Measurements from ENCODE around the gene SIX2. TPM values are rescaled to one million over a fixed set of nuclear protein-coding genes. Genes with fewer than 3 reads are reported as not detected.

Gene SIX2
- total RNA-seq, 1 donor from 2014 or later, result not detected

- H3K4me3 ChIP-seq, result peak overlapping the region; percentile 54
- DNase-seq (ENCODE audit: low spot score), result peak; percentile 31
- no peaks in the 10 kb centered on the region for H3K9me3 ChIP-seq (ENCODE audit: low read depth)
- peaks cover 32% of the 10 kb centered on the region for H3K4me1 ChIP-seq
- H3K27me3 ChIP-seq, result peaks cover 98% of the 10 kb centered on the region
- TF ChIP-seq EZH2 (IDR thresholded peaks at IDR 0.05) (no peak), CTCF (IDR thresholded peaks at IDR 0.05) (no peak), EZH2phosphoT487 (IDR thresholded peaks at IDR 0.05) (no peak)
- H3K27me3 Mint-ChIP-seq (ENCODE audit: insufficient read depth, low read depth), result peaks cover 80% of the 10 kb centered on the region
- peaks cover 61% of the 10 kb centered on the region for H4K20me1 ChIP-seq (ENCODE audit: low read depth)
- H3K4me1 Mint-ChIP-seq, result peaks cover 30% of the 10 kb centered on the region
- H3K36me3 Mint-ChIP-seq, result peaks cover 3% of the 10 kb centered on the region
- peak overlapping the region; percentile 92 for H3K4me2 ChIP-seq
- H3K4me3 Mint-ChIP-seq, result peak overlapping the region; percentile 83
- no peaks in the 10 kb centered on the region for H3K79me2 ChIP-seq (ENCODE audit: low read depth)
- no peak overlapping the region for H3K27ac Mint-ChIP-seq
- peaks cover 49% of the 10 kb centered on the region for H3F3A ChIP-seq (ENCODE audit: low read depth)
- no peak overlapping the region for H3K9ac ChIP-seq
- H3K9me3 Mint-ChIP-seq, result peaks cover 9% of the 10 kb centered on the region
- H3K36me3 ChIP-seq, result no peaks in the 10 kb centered on the region
- peak overlapping the region; percentile 89 for H2AFZ ChIP-seq (replicated peaks)
- no peak overlapping the region for H3K27ac ChIP-seq
These were observed 1.4 kb upstream of the SIX2 start for GRCh38 chr2:45010702-45011012.

- Histone ChIP-seq H4K20me1 (ENCODE audit: low read depth) (peaks cover 67% of the 10 kb centered on the region), H3K4me3 (peak overlapping the region; percentile 54), H3K4me2 (peak overlapping the region; percentile 92), H3K36me3 (no peaks in the 10 kb centered on the region), H3K9ac (no peak overlapping the region), H3K4me1 (peaks cover 37% of the 10 kb centered on the region), H3F3A (ENCODE audit: low read depth) (peaks cover 46% of the 10 kb centered on the region), H3K9me3 (ENCODE audit: low read depth) (no peaks in the 10 kb centered on the region), H3K27ac (no peak overlapping the region), H3K79me2 (ENCODE audit: low read depth) (no peaks in the 10 kb centered on the region), H3K27me3 (peaks cover 98% of the 10 kb centered on the region), H2AFZ (replicated peaks) (peak overlapping the region; percentile 89)
- TF ChIP-seq EZH2phosphoT487 (IDR thresholded peaks at IDR 0.05), result no peak
- peak; percentile 85 for TF ChIP-seq EZH2 (IDR thresholded peaks at IDR 0.05)
- no peak for TF ChIP-seq CTCF (IDR thresholded peaks at IDR 0.05)
- Mint-ChIP-seq H3K27me3 (ENCODE audit: insufficient read depth, low read depth) (peaks cover 81% of the 10 kb centered on the region), H3K4me3 (peak overlapping the region; percentile 83), H3K36me3 (peaks cover 3% of the 10 kb centered on the region), H3K27ac (no peak overlapping the region), H3K4me1 (peaks cover 30% of the 10 kb centered on the region), H3K9me3 (peaks cover 9% of the 10 kb centered on the region)
- peak; percentile 81 for DNase-seq (ENCODE audit: low spot score)
These were observed 863 bp upstream of the SIX2 start for GRCh38 chr2:45009928-45010701.

GRCh38 chr2:45008296-45009129, 739 bp downstream of the SIX2 start:
- H3K9me3 Mint-ChIP-seq, result peaks cover 9% of the 10 kb centered on the region
- H3K4me2 ChIP-seq, result peak overlapping the region; percentile 92

More at GRCh38 chr2:45008296-45009129, 739 bp downstream of the SIX2 start:
- no peak overlapping the region for H3K27ac ChIP-seq
- peaks cover 85% of the 10 kb centered on the region for H3K27me3 Mint-ChIP-seq (ENCODE audit: insufficient read depth, low read depth)
- peaks cover 98% of the 10 kb centered on the region for H3K27me3 ChIP-seq
- peak overlapping the region; percentile 56 for H2AFZ ChIP-seq (replicated peaks)
- H3K9ac ChIP-seq, result no peak overlapping the region
- peak overlapping the region; percentile 28 for H3K4me3 ChIP-seq
- peaks cover 44% of the 10 kb centered on the region for H3F3A ChIP-seq (ENCODE audit: low read depth)
- H3K79me2 ChIP-seq (ENCODE audit: low read depth), result no peaks in the 10 kb centered on the region
- no peak overlapping the region for H3K27ac Mint-ChIP-seq
- no peaks in the 10 kb centered on the region for H3K36me3 ChIP-seq
- peaks cover 3% of the 10 kb centered on the region for H3K36me3 Mint-ChIP-seq
- peaks cover 83% of the 10 kb centered on the region for H4K20me1 ChIP-seq (ENCODE audit: low read depth)
- no peaks in the 10 kb centered on the region for H3K9me3 ChIP-seq (ENCODE audit: low read depth)
- DNase-seq (ENCODE audit: low spot score), result peak; percentile 55
- TF ChIP-seq EZH2 (IDR thresholded peaks at IDR 0.05) (peak; percentile 99), EZH2phosphoT487 (IDR thresholded peaks at IDR 0.05) (peak; percentile 99), CTCF (IDR thresholded peaks at IDR 0.05) (no peak)
- H3K4me1 ChIP-seq, result peaks cover 49% of the 10 kb centered on the region
- peaks cover 28% of the 10 kb centered on the region for H3K4me1 Mint-ChIP-seq
- H3K4me3 Mint-ChIP-seq, result peak overlapping the region; percentile 75

Data from neural progenitor cell (in vitro differentiated cells).